ENCODE data around the gene TVP23C. TPM values are rescaled to one million over a fixed set of nuclear protein-coding genes. Genes with fewer than 3 reads are reported as not detected.
"Not testable (repeated sequence)": the region's sequence is repeated elsewhere in the genome, so short reads cannot be mapped to it uniquely, and the experiment has no call there.

TVP23C gene
- total RNA-seq, 1 experiment from 2014 or later: 7.4 TPM

DNA sequence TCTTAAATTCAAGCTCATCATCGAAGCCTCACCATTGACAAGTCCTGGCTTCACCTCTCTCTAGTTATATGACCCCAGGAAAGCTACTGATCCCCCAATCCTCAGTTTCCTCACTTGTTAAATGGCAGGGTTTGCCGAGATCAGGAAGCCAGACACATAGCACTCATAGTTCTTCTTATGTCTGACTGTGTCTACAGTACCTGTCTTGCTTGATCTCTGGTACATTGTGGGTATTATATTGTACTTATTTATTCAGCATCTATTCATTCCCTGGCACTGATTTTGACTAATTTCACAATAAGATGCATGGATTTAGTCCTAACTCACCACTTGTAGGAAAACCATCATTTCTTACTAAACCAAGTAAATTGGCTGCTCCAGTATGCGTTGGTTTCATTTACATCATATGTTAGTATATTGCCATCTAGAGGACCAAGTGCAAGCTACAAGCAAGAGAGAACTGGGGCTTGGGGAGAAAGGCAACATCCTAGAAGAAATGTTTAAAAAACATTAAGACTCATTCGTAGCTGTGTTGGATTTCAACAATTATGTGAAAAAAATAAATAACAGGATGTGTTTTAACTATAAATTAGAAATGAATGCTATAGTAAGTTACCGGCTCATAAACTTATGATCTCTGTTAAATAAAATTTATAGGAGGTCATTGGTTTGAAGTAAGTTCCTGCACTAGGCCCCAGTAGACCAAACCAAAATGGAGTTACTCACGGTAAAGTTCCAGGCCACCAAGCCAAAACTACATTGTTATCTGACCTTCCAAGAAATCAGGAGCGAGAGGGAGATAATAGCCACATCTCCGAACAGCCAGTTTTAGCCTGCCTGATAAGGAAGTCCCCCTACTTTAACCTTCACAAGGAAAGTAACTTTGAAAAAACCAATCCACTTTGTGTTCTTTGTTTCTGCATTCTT lies 36.7 kb downstream of the TVP23C start:
- H3K4me1 ChIP-seq (ENCODE audit: insufficient read depth, low read length, poor library complexity, severe bottlenecking); H3K27ac ChIP-seq (ENCODE audit: low read depth, low read length, poor library complexity, severe bottlenecking); H3K4me3 ChIP-seq (ENCODE audit: low read depth, low read length, poor library complexity, severe bottlenecking); H3K9me3 ChIP-seq (ENCODE audit: low read depth, low read length, poor library complexity, severe bottlenecking); H3K27me3 ChIP-seq (replicated peaks; ENCODE audit: insufficient read depth, low read depth, low read length, poor library complexity); BruUV-seq (replicated peaks); intact Hi-C loops (cut with micrococcal nuclease; ENCODE audit: unreplicated experiment); POLR2A ChIA-PET (ENCODE audit: low non-redundant PET); H3K36me3 ChIP-seq (ENCODE audit: insufficient read depth, low read length, poor library complexity, severe bottlenecking): not testable (repeated sequence)
- TF ChIP-seq CTCF (conservative IDR thresholded peaks at IDR 0.05; ENCODE audit: low read depth, low read length): peak; percentile 57
- peak; percentile 58 for DNase-seq (ENCODE audit: low spot score)
- CTCF ChIA-PET: interaction anchor here (0.6 kb wide), 1 partner anchor 1063 kb away, joined by 3 read pairs; no protein-coding TSS in a partner anchor

GRCh38 chr17:15524990-15525985 lies 38.0 kb downstream of the TVP23C start:
- H3K36me3 ChIP-seq (ENCODE audit: insufficient read depth, low read length, poor library complexity, severe bottlenecking); POLR2A ChIA-PET (ENCODE audit: low non-redundant PET); DNase-seq (ENCODE audit: low spot score); intact Hi-C loops (cut with micrococcal nuclease; ENCODE audit: unreplicated experiment); CTCF ChIA-PET; H3K27me3 ChIP-seq (replicated peaks; ENCODE audit: insufficient read depth, low read depth, low read length, poor library complexity); H3K9me3 ChIP-seq (ENCODE audit: low read depth, low read length, poor library complexity, severe bottlenecking); BruUV-seq (replicated peaks); H3K4me1 ChIP-seq (ENCODE audit: insufficient read depth, low read length, poor library complexity, severe bottlenecking); H3K27ac ChIP-seq (ENCODE audit: low read depth, low read length, poor library complexity, severe bottlenecking); H3K4me3 ChIP-seq (ENCODE audit: low read depth, low read length, poor library complexity, severe bottlenecking): not testable (repeated sequence)

DNA sequence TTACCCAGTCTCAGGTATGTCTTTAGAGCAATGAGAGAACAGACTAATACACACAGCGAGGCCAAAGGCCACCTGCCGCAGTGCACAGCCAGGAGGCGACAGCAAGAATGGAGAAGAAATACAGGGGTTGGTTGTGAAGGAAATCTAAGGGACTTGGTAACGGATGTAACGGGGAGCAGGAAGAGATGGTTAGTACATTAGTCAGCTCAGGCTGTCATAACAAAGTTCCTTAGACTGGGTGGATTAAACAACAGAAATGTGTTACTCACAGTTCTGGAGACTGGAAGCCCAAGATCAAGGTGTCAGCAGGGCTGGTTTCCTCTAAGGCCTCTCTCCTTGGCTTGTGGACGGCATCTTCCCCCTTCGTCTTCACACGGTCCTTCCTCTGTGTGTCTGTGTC lies 47.1 kb downstream of the TVP23C start:
- DNase-seq (ENCODE audit: low spot score): no peak
- intact Hi-C loops (cut with micrococcal nuclease; ENCODE audit: unreplicated experiment): no loop called here

More for the DNA sequence above, 47.1 kb downstream of the TVP23C start:
- CTCF ChIA-PET: no interaction called here
- no peak overlapping the region for H3K4me3 ChIP-seq (ENCODE audit: low read depth, low read length, poor library complexity, severe bottlenecking)
- no TSS peak for BruUV-seq (replicated peaks)
- no peaks in the 10 kb centered on the region for H3K27me3 ChIP-seq (replicated peaks; ENCODE audit: insufficient read depth, low read depth, low read length, poor library complexity)
- H3K4me1 ChIP-seq (ENCODE audit: insufficient read depth, low read length, poor library complexity, severe bottlenecking): no peaks in the 10 kb centered on the region
- TF ChIP-seq CTCF (conservative IDR thresholded peaks at IDR 0.05; ENCODE audit: low read depth, low read length) (no peak), EZH2 (IDR thresholded peaks at IDR 0.05; ENCODE audit: borderline replicate concordance, low read depth, low read length, poor library complexity, severe bottlenecking) (no peak)
- POLR2A ChIA-PET (ENCODE audit: low non-redundant PET): no interaction called here
- H3K36me3 ChIP-seq (ENCODE audit: insufficient read depth, low read length, poor library complexity, severe bottlenecking): no peaks in the 10 kb centered on the region
- no peak overlapping the region for H3K27ac ChIP-seq (ENCODE audit: low read depth, low read length, poor library complexity, severe bottlenecking)
- no peaks in the 10 kb centered on the region for H3K9me3 ChIP-seq (ENCODE audit: low read depth, low read length, poor library complexity, severe bottlenecking)
